H1 (cell line): ENCODE results near the gene L3MBTL1. TPM values are rescaled to one million over a fixed set of nuclear protein-coding genes. Genes with fewer than 3 reads are reported as not detected.

ENCODE experiments used
- CTCF ChIA-PET: fragments of 300-600 bp; sonication (Branson Sonifier 250); formaldehyde crosslinking; loops from one replicate; lab custom pipeline; 2021; ENCODE audit not compliant: partially characterized antibody; lab: Charles Lee
- POLR2A ChIA-PET: fragments of 300-600 bp; sonication (Branson Sonifier 250); formaldehyde crosslinking; loops from one replicate; lab custom pipeline; 2021; ENCODE audit warnings: inconsistent platforms; ENCODE audit not compliant: partially characterized antibody; lab: Charles Lee
- DNase-seq, 2 experiments: peaks; one replicate each; pipeline versions ENCODE4 v3.0.0 to v3.0.0-alpha.2; 2010 to 2022; ENCODE audit warnings: low spot score in 2 of 2, low read depth in 1 of 2, mixed read lengths in 1 of 2
- FAIRE-seq: peaks from 2 replicates; lab custom pipeline; 2011; peaks lifted over from hg19 to GRCh38; lab: Jason Lieb, UNC
- H2AFZ ChIP-seq: 2 replicates; pipeline ENCODE4 v1.8.1; 2012; ENCODE audit warnings: low read length, inconsistent platforms
- H2AK5ac ChIP-seq: 2 replicates; pipeline ENCODE4 v1.6.1; 2013; ENCODE audit warnings: low read depth, low read length
- H2BK120ac ChIP-seq: replicated peaks from 2 replicates; pipeline ENCODE3; 2013; ENCODE audit warnings: low read depth, low read length, inconsistent platforms
- H2BK12ac ChIP-seq: 2 replicates; pipeline ENCODE4 v1.6.1; 2013; ENCODE audit warnings: low read depth, low read length
- H2BK15ac ChIP-seq: 2 replicates; pipeline ENCODE4 v1.6.1; 2013; ENCODE audit warnings: low read length
- H2BK20ac ChIP-seq: 2 replicates; pipeline ENCODE4 v1.6.1; 2013; ENCODE audit warnings: low read length
- H2BK5ac ChIP-seq: 2 replicates; pipeline ENCODE4 v1.6.1; 2013; ENCODE audit warnings: low read depth, low read length
- H3K14ac ChIP-seq: 2 replicates; pipeline ENCODE4 v1.6.1; 2013; ENCODE audit warnings: inconsistent platforms; ENCODE audit not compliant: insufficient read length
- H3K18ac ChIP-seq: 2 replicates; pipeline ENCODE4 v1.6.1; 2013; ENCODE audit warnings: low read length; ENCODE audit errors: extremely low read depth
- H3K23ac ChIP-seq: 2 replicates; pipeline ENCODE4 v1.6.1; 2013; ENCODE audit warnings: inconsistent platforms; ENCODE audit not compliant: insufficient read length
- H3K23me2 ChIP-seq: 2 replicates; pipeline ENCODE4 v1.6.1; 2013; ENCODE audit warnings: low read depth, low read length
- H3K27ac ChIP-seq: 2 replicates; pipeline ENCODE4 v1.6.1; 2011; ENCODE audit warnings: low read depth, low read length, inconsistent platforms
- H3K27me3 ChIP-seq, 4 experiments: replicated peaks in 1 of 4; 1 replicate in 1 of 4; 2 replicates in 3 of 4; pipeline versions ENCODE4 v1.6.1 to v1.8.1; 2011 to 2013; ENCODE audit warnings: low read length in 3 of 4, mild to moderate bottlenecking in 3 of 4, inconsistent platforms in 2 of 4, mixed read lengths in 2 of 4, moderate library complexity in 1 of 4; ENCODE audit not compliant: control insufficient read depth in 3 of 4, insufficient read depth in 3 of 4; ENCODE audit errors: extremely low read depth in 1 of 4
- H3K36me3 ChIP-seq, 4 experiments: 2 replicates each; pipeline versions ENCODE4 v1.6.1 to v1.8.1; 2011 to 2013; ENCODE audit warnings: mild to moderate bottlenecking in 4 of 4, low read length in 3 of 4, moderate library complexity in 2 of 4, control low read depth in 1 of 4, inconsistent platforms in 1 of 4; ENCODE audit not compliant: insufficient read depth in 4 of 4, control insufficient read depth in 2 of 4
- H3K4ac ChIP-seq: replicated peaks from 2 replicates; pipeline ENCODE3; 2013; ENCODE audit warnings: low read length, low read depth, mixed read lengths, inconsistent platforms; ENCODE audit not compliant: insufficient read length
- H3K4me1 ChIP-seq, 4 experiments: replicated peaks in 1 of 4; 1 replicate in 1 of 4; 2 replicates in 3 of 4; pipeline versions ENCODE4 v1.6.1 to v1.8.1; 2011 to 2013; ENCODE audit warnings: low read length in 3 of 4, inconsistent platforms in 2 of 4, mixed read lengths in 1 of 4; ENCODE audit not compliant: insufficient read depth in 4 of 4, control insufficient read depth in 3 of 4
- H3K4me2 ChIP-seq, 2 experiments: 2 replicates each; pipeline versions ENCODE4 v1.6.1 to v1.8.1; 2011 to 2013; ENCODE audit warnings: low read depth in 2 of 2, low read length in 2 of 2, control low read depth in 1 of 2, inconsistent platforms in 1 of 2, mild to moderate bottlenecking in 1 of 2; ENCODE audit not compliant: insufficient read depth in 1 of 2
- H3K4me3 ChIP-seq, 4 experiments: fragments of 200-600, 300-600 bp in 1 of 4; sonication (generic), shearing (Covaris generic), sonication (Bioruptor Twin) in 1 of 4; 2 replicates each; pipeline versions ENCODE4 v1.5.1 to v1.8.1; 2011 to 2016; ENCODE audit warnings: low read length in 4 of 4, low read depth in 3 of 4, control low read depth in 2 of 4, inconsistent platforms in 2 of 4, mild to moderate bottlenecking in 2 of 4, mixed read lengths in 1 of 4, moderate library complexity in 1 of 4; ENCODE audit not compliant: insufficient read depth in 2 of 4; ENCODE audit errors: extremely low read depth in 1 of 4
- H3K56ac ChIP-seq: replicated peaks from 2 replicates; pipeline ENCODE3; 2013; ENCODE audit warnings: low read depth, mild to moderate bottlenecking, mixed read lengths, low read length, inconsistent platforms; ENCODE audit not compliant: insufficient read length
- H3K79me1 ChIP-seq: 2 replicates; pipeline ENCODE4 v1.6.1; 2013; ENCODE audit warnings: low read depth, low read length, control low read depth
- H3K79me2 ChIP-seq, 2 experiments: 2 replicates each; pipeline versions ENCODE4 v1.6.1 to v1.8.1; 2012 to 2013; ENCODE audit warnings: low read length in 2 of 2, mild to moderate bottlenecking in 2 of 2, inconsistent platforms in 1 of 2; ENCODE audit not compliant: insufficient read depth in 2 of 2, control insufficient read depth in 1 of 2
- H3K9ac ChIP-seq, 4 experiments: replicated peaks in 1 of 4; 1 replicate in 1 of 4; 2 replicates in 3 of 4; pipeline versions ENCODE4 v1.6.1 to v1.8.1; 2011 to 2013; ENCODE audit warnings: low read depth in 3 of 4, low read length in 3 of 4, control low read depth in 2 of 4, mild to moderate bottlenecking in 2 of 4, moderate library complexity in 2 of 4, inconsistent platforms in 1 of 4; ENCODE audit errors: extremely low read depth in 1 of 4
- H3K9me3 ChIP-seq, 2 experiments: 2 replicates each; pipeline versions ENCODE4 v1.6.1 to v1.8.1; 2012 to 2013; ENCODE audit warnings: mild to moderate bottlenecking in 2 of 2, moderate library complexity in 2 of 2, control low read depth in 1 of 2, inconsistent platforms in 1 of 2, low read depth in 1 of 2, low read length in 1 of 2, mixed read lengths in 1 of 2; ENCODE audit not compliant: insufficient read depth in 2 of 2
- H4K20me1 ChIP-seq, 2 experiments: replicated peaks in 1 of 2; 2 replicates each; pipeline versions ENCODE3 to v1.8.1; 2011 to 2013; ENCODE audit warnings: inconsistent platforms in 2 of 2, low read length in 2 of 2, mild to moderate bottlenecking in 1 of 2; ENCODE audit not compliant: insufficient read depth in 2 of 2, control insufficient read depth in 1 of 2
- H4K5ac ChIP-seq: 2 replicates; pipeline ENCODE4 v1.6.1; 2013; ENCODE audit warnings: low read length, low read depth, mixed read lengths, inconsistent platforms; ENCODE audit not compliant: insufficient read length
- H4K8ac ChIP-seq: 2 replicates; pipeline ENCODE4 v1.8.0; 2013; ENCODE audit warnings: mild to moderate bottlenecking, moderate library complexity, low read length, inconsistent platforms; ENCODE audit not compliant: insufficient read depth; ENCODE audit errors: extremely low read depth
- H4K91ac ChIP-seq: replicated peaks from 2 replicates; pipeline ENCODE3; 2013; ENCODE audit warnings: low read length, mixed read lengths, inconsistent platforms; ENCODE audit not compliant: insufficient read length
- CBX5 ChIP-seq: fragments of 300-800, 300-1000 bp; sonication (generic); IDR thresholded peaks from 2 replicates; pipeline ENCODE4 v1.7.1; 2016; ENCODE audit warnings: antibody characterized with exemption, low read length, low read depth
- CBX8 ChIP-seq: fragments of 300-800, 300-1000 bp; sonication (generic); IDR thresholded peaks from 2 replicates; pipeline ENCODE4 v1.7.1; 2016; ENCODE audit warnings: low read depth, low read length, borderline replicate concordance
- GABPA ChIP-seq: IDR thresholded peaks from 2 replicates; pipeline ENCODE4 v1.6.1; 2011; ENCODE audit warnings: mild to moderate bottlenecking, low read length, moderate library complexity, borderline replicate concordance; ENCODE audit not compliant: insufficient read depth
- GTF2F1 ChIP-seq: IDR thresholded peaks from 2 replicates; pipeline ENCODE4 v1.6.1; 2012; ENCODE audit warnings: low read depth, low read length, improper control_type of control experiment, borderline replicate concordance
- HDAC6 ChIP-seq: IDR thresholded peaks from one replicate; pipeline ENCODE4 v1.7.1; 2012; ENCODE audit warnings: low read depth, mild to moderate bottlenecking, inconsistent platforms, low read length, moderate library complexity
- KDM1A ChIP-seq: fragments of 200-600, 300-600 bp; sonication (generic); IDR thresholded peaks from 2 replicates; pipeline ENCODE4 v1.7.1; 2016; ENCODE audit warnings: mild to moderate bottlenecking, low read length, borderline replicate concordance
- NANOG ChIP-seq: IDR thresholded peaks from 2 replicates; pipeline ENCODE4 v1.6.1; 2011; ENCODE audit warnings: low read length, low read depth, mild to moderate bottlenecking, inconsistent platforms; ENCODE audit not compliant: insufficient read depth, poor library complexity, severe bottlenecking
- POLR2A ChIP-seq, 2 experiments: IDR thresholded peaks; 1 replicate in 1 of 2; 2 replicates in 1 of 2; pipeline ENCODE4 v1.6.1; 2011; ENCODE audit warnings: low read depth in 2 of 2, low read length in 2 of 2, mild to moderate bottlenecking in 2 of 2; ENCODE audit errors: control extremely low read depth in 1 of 2
- RFX5 ChIP-seq: IDR thresholded peaks from 2 replicates; pipeline ENCODE4 v1.6.1; 2011; ENCODE audit warnings: low read depth, low read length, improper control_type of control experiment, borderline replicate concordance
- WGBS, 2 experiments: shearing (Covaris generic) in 1 of 2; methylation state at CpG; one replicate each; pipeline versions ENCODE4 v1.1.6 to v1.1.7; 2013 to 2015; ENCODE audit warnings: low lambda C conversion rate in 2 of 2, mixed read lengths in 2 of 2, inconsistent platforms in 1 of 2, low coverage in 1 of 2, missing lambda C conversion rate in 1 of 2; ENCODE audit not compliant: insufficient replicate concordance in 2 of 2, insufficient coverage in 1 of 2, insufficient read length in 1 of 2; ENCODE audit errors: extremely low coverage in 1 of 2, missing lambda C conversion rate in 1 of 2; 5-methylcytosine and 5-hydroxymethylcytosine counted together
- polyA plus RNA-seq, 7 experiments: library from polyadenylated mRNA; depleted of rRNA in 3 of 7; stranded (reverse) in 5 of 7; unstranded in 2 of 7; fragments of >200 nt in 5 of 7; fragments of 200-250 nt in 2 of 7; gene quantifications; 1 replicate in 5 of 7; 2 replicates in 1 of 7; 4 replicates in 1 of 7; pipeline versions ENCODE4 v1.2.1 to v1.2.3, GENCODE V29; 2011 to 2013; ENCODE audit warnings: missing spikeins in 2 of 7, mixed read lengths in 2 of 7
- total RNA-seq: library from RNA; stranded (reverse); fragmentation: NEBNext Ultra II Directional; extraction: Animal tissue kit (Norgen Biotek cat#: 25700); gene quantifications from 2 replicates; pipeline ENCODE4 v1.2.1, GENCODE V29; 2021

The L3MBTL1 gene
- total and polyA plus RNA-seq, 2 of the 8 experiments (the other 6 are each of a cell fraction or from before 2014, with no cell fraction given), result 11.9 to 17.0 TPM

DNA sequence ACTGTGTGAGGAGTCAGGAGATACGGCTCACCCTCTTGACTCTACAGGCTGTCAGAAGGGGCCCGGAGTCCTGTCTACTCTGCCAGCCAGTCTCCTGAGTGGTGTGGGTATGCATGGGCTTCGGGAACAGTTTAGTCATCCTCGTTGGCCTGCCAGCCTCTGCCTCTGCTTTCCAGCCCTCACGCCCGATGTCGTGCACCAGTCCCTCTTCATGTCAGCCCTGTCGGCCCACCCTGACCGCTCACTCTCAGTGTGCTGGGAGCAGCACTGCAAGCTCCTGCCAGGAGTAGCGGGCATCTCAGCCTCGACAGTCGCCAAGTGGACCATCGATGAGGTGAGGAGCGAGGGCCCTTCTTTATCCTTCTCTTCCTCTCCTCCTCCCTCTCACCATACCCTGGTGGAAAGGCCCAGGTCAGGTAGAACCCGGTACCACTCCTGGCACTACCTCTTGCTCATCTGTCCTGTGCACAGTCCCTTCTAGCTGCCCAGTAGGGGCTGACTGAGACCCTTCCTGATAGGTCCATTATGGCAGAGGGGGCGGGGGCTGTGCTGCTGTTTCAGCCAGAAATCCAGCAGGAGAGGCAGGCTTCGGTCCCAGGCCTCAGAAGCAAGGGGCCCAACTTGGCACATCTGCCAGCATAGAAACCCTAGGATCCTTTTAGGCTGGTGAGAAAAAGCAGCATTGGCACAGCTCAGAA, 32.6 kb downstream of the L3MBTL1 start:
- Histone ChIP-seq H3K79me2 (no peaks in the 10 kb centered on the region), H2BK20ac (no peak overlapping the region), H3K27ac (no peak overlapping the region), H3K18ac (no peak overlapping the region), H3K23me2 (no peaks in the 10 kb centered on the region), H2BK15ac (no peak overlapping the region), H3K79me1 (no peaks in the 10 kb centered on the region), H3K9me3 (no peaks in the 10 kb centered on the region), H3K27me3 (no peaks in the 10 kb centered on the region), H3K4ac (no peak overlapping the region), H2BK12ac (no peak overlapping the region), H4K91ac (no peak overlapping the region), H3K9ac (no peak overlapping the region), H2AFZ (no peak overlapping the region), H4K5ac (no peak overlapping the region), H3K23ac (no peak overlapping the region), H3K56ac (no peak overlapping the region), H3K14ac (no peak overlapping the region), H4K8ac (peak overlapping the region; percentile 8; the same call in 1 of the 2 replicates)
- WGBS, 2 experiments, result 89% methylated on average over 17 of the region's 17 CpGs; no CpG with 5 or more reads in 1 of the 2 experiments
- POLR2A ChIA-PET, result interaction anchor here (0.9 to 5.2 kb wide), 2 partner anchors 31 to 84 kb away, joined by 3 to 23 read pairs; partner anchors contain the start of gene SRSF6
- no peak for DNase-seq
- CTCF ChIA-PET, result interaction anchor here (0.6 to 6.5 kb wide), 13 partner anchors 10 to 849 kb away, joined by 3 to 54 read pairs (median 8); no protein-coding TSS in a partner anchor
- no peak for TF ChIP-seq GTF2F1
- TF ChIP-seq GABPA, result no peak
- no peak for TF ChIP-seq NANOG
- no peak for TF ChIP-seq POLR2A (IDR thresholded peaks at IDR 0.05; ENCODE audit: control extremely low read depth in 1 of 2, low read depth in 2 of 2, low read length in 2 of 2)
- TF ChIP-seq CBX8, result no peak
- no peak for TF ChIP-seq CBX5
- no peak for TF ChIP-seq KDM1A
- TF ChIP-seq RFX5, result no peak
- TF ChIP-seq HDAC6, result no peak
- TF ChIP-seq, all 59 proteins: peak for 0
- Histone ChIP-seq H3K4me1 (no peaks in the 10 kb centered on the region), H3K4me2 (no peak overlapping the region), H2BK120ac (no peak overlapping the region), H4K20me1 (peaks cover 2% of the 10 kb centered on the region in 2 experiments), H2BK5ac (no peak overlapping the region), H3K4me3 (no peak overlapping the region), H3K36me3 (peaks cover 0 to 14% (median 4%) of the 10 kb centered on the region in 4 experiments; a peak in 5 of 8 replicates), H2AK5ac (no peak overlapping the region)
- no peak for FAIRE-seq
